K562 (cell line): ENCODE data around the gene NOS1. TPM values are rescaled to one million over a fixed set of nuclear protein-coding genes. Genes with fewer than 3 reads are reported as not detected.

Experiments used
- ATAC-seq: fragments of 200-7000 bp; cut with Tn5 transposase; 3 replicates; pipeline ENCODE4 v1.9.1; 2020; ENCODE audit warnings: moderate library complexity
- BruUV-seq: library from RNA; stranded (reverse); fragments of 400-500 nt; replicated peaks from 2 replicates; lab custom pipeline; 2021; lab: Mats Ljungman, UMichigan
- CTCF ChIA-PET: fragments of 300-600 bp; formaldehyde crosslinking; extraction: SDS; loops from one replicate; lab custom pipeline; 2021; ENCODE audit warnings: low intra/inter-chr PET ratio; lab: Yijun Ruan, JAX
- POLR2A ChIA-PET: fragments of 300-600, 350-650 bp; sonication (Branson Sonifier 250); formaldehyde crosslinking; extraction: SDS; loops from one replicate; lab custom pipeline; 2021; ENCODE audit warnings: antibody characterized with exemption, inconsistent platforms; lab: Yijun Ruan, JAX
- DNase-seq, 4 experiments: peaks; one replicate each; pipeline versions ENCODE4 v3.0.0 to v3.0.0-alpha.2; 2011 to 2018; ENCODE audit warnings: low spot score in 3 of 4, mixed read lengths in 3 of 4; ENCODE audit errors: extremely low read depth in 1 of 4
- FAIRE-seq: peaks from 2 replicates; lab custom pipeline; 2011; peaks lifted over from hg19 to GRCh38; lab: Jason Lieb, UNC
- H2AFZ ChIP-seq: 2 replicates; pipeline ENCODE4 v1.6.0; 2011; ENCODE audit warnings: low read depth, low read length, control low read depth, inconsistent platforms
- H3K27ac ChIP-seq: fragments of 200-600 bp; 3 replicates; pipeline ENCODE4 v1.8.0; 2011; ENCODE audit warnings: low read depth, mild to moderate bottlenecking, control low read depth, inconsistent platforms, low read length, moderate library complexity, mixed read lengths; ENCODE audit errors: extremely low read depth
- H3K27me3 ChIP-seq, 2 experiments: fragments of 300-600 bp in 1 of 2; 2 replicates in 1 of 2; 3 replicates in 1 of 2; pipeline versions ENCODE4 v1.6.0 to v1.8.0; 2011; ENCODE audit warnings: inconsistent platforms in 2 of 2, low read length in 2 of 2, mild to moderate bottlenecking in 1 of 2, mixed read lengths in 1 of 2, moderate library complexity in 1 of 2; ENCODE audit not compliant: control insufficient read depth in 2 of 2, insufficient read depth in 2 of 2
- H3K36me3 ChIP-seq: fragments of 300-600 bp; 3 replicates; pipeline ENCODE4 v1.8.0; 2011; ENCODE audit warnings: mild to moderate bottlenecking, low read length, inconsistent platforms; ENCODE audit not compliant: control insufficient read depth, insufficient read depth
- H3K4me1 ChIP-seq, 2 experiments: fragments of 200-600 bp in 1 of 2; replicated peaks in 1 of 2; 2 replicates in 1 of 2; 3 replicates in 1 of 2; pipeline versions ENCODE4 v1.5.1 to v1.8.0; 2011; ENCODE audit warnings: inconsistent platforms in 2 of 2, low read length in 2 of 2, mild to moderate bottlenecking in 1 of 2, mixed read lengths in 1 of 2, moderate library complexity in 1 of 2; ENCODE audit not compliant: control insufficient read depth in 2 of 2, insufficient read depth in 2 of 2
- H3K4me2 ChIP-seq: 2 replicates; pipeline ENCODE4 v1.6.1; 2011; ENCODE audit warnings: low read length, control low read depth, inconsistent platforms, mixed read lengths; ENCODE audit not compliant: insufficient read depth
- H3K4me3 ChIP-seq: fragments of 200-600 bp; sonication (generic), shearing (Covaris generic); 2 replicates; pipeline ENCODE4 v1.5.1; 2016; ENCODE audit warnings: control low read depth, inconsistent platforms
- H3K79me2 ChIP-seq: fragments of 200-600 bp; 3 replicates; pipeline ENCODE4 v1.8.0; 2011; ENCODE audit warnings: low read length, inconsistent platforms; ENCODE audit not compliant: control insufficient read depth, insufficient read depth
- H3K9ac ChIP-seq, 2 experiments: 2 replicates each; pipeline versions ENCODE4 v1.6.0 to v1.6.1; 2011; ENCODE audit warnings: low read depth in 2 of 2, low read length in 2 of 2, control low read depth in 1 of 2, inconsistent platforms in 1 of 2, mild to moderate bottlenecking in 1 of 2, mixed read lengths in 1 of 2; ENCODE audit not compliant: insufficient read depth in 1 of 2
- H3K9me1 ChIP-seq: one replicate; pipeline ENCODE4 v1.6.0; 2011; ENCODE audit warnings: inconsistent platforms, mild to moderate bottlenecking, low read length, moderate library complexity; ENCODE audit not compliant: control insufficient read depth, insufficient read depth
- H3K9me3 ChIP-seq: replicated peaks from 2 replicates; pipeline ENCODE4 v1.5.1; 2011; ENCODE audit warnings: low read depth, low read length, inconsistent platforms; ENCODE audit not compliant: control insufficient read depth, insufficient read depth
- H4K20me1 ChIP-seq: replicated peaks from 2 replicates; pipeline ENCODE4 v1.6.1; 2011; ENCODE audit warnings: low read length, inconsistent platforms, mixed read lengths; ENCODE audit not compliant: control insufficient read depth, insufficient read depth
- CC2D1A ChIP-seq: fragments of 450-650 bp; IDR thresholded peaks from 2 replicates; pipeline ENCODE4 v1.6.1; 2017; ENCODE audit warnings: mild to moderate bottlenecking
- CHD2 ChIP-seq: IDR thresholded peaks from 2 replicates; pipeline ENCODE4 v1.6.1; 2011; ENCODE audit warnings: low read depth, low read length
- CREM ChIP-seq: IDR thresholded peaks from 2 replicates; pipeline ENCODE4 v1.6.1; 2014; ENCODE audit warnings: antibody characterized with exemption, low read depth
- ELF4 ChIP-seq: fragments of 450-650 bp; formaldehyde crosslinking; IDR thresholded peaks from 2 replicates; pipeline ENCODE4 v1.4.0; 2022; ENCODE audit warnings: missing genetic modification characterization
- FIP1L1 ChIP-seq: fragments of 200-400 bp; formaldehyde crosslinking; IDR thresholded peaks from 2 replicates; pipeline ENCODE4 v1.6.1; 2018; ENCODE audit warnings: mild to moderate bottlenecking, low read depth, low read length; ENCODE audit not compliant: poor library complexity, severe bottlenecking
- GABPB2 ChIP-seq: fragments of 250-450 bp; sonication (Bioruptor Pico); conservative IDR thresholded peaks from 2 replicates; pipeline ENCODE4 v1.5.1; 2021; ENCODE audit warnings: mild to moderate bottlenecking
- KDM5B ChIP-seq: fragments of 200-600 bp; sonication (generic); IDR thresholded peaks from 2 replicates; pipeline ENCODE4 v1.6.1; 2012; ENCODE audit warnings: low read depth, mild to moderate bottlenecking, moderate library complexity, low read length, control low read depth, inconsistent platforms; ENCODE audit not compliant: insufficient replicate concordance
- POLR2AphosphoS5 ChIP-seq: IDR thresholded peaks from 2 replicates; pipeline ENCODE4 v1.6.1; 2011; ENCODE audit warnings: mild to moderate bottlenecking, low read depth, low read length, moderate library complexity; ENCODE audit not compliant: control insufficient read depth, insufficient read depth
- RB1 ChIP-seq: fragments of 450-650 bp; IDR thresholded peaks from 2 replicates; pipeline ENCODE4 v1.6.1; 2017; ENCODE audit warnings: low read depth, mild to moderate bottlenecking
- RUNX1 ChIP-seq: sonication (generic); IDR thresholded peaks from 2 replicates; pipeline ENCODE4 v1.6.1; 2016; ENCODE audit warnings: antibody characterized with exemption, low read depth
- SETDB1 ChIP-seq: IDR thresholded peaks from one replicate; pipeline ENCODE4 v1.6.1; 2012; ENCODE audit warnings: low read length, control low read depth, inconsistent platforms
- ZNF165 ChIP-seq: fragments of 250-450 bp; sonication (Bioruptor Pico); IDR thresholded peaks from 2 replicates; pipeline ENCODE4 v1.4.0; 2020; ENCODE audit warnings: borderline replicate concordance
- ZNF696 ChIP-seq: fragments of 250-450 bp; sonication (Bioruptor Pico); conservative IDR thresholded peaks from 2 replicates; pipeline ENCODE4 v1.4.0; 2020; ENCODE audit warnings: mild to moderate bottlenecking, moderate library complexity
- ZNF707 ChIP-seq: fragments of 250-450 bp; sonication (Bioruptor Pico); conservative IDR thresholded peaks from 2 replicates; pipeline ENCODE4 v1.8.0; 2022; ENCODE audit warnings: inconsistent platforms, mild to moderate bottlenecking, moderate library complexity
- WGBS: fragments of 100-300 bp; shearing (Covaris generic); methylation state at CpG from one replicate; pipeline ENCODE4 v1.1.6; 2016; ENCODE audit warnings: low coverage, mixed read lengths; ENCODE audit not compliant: insufficient coverage; ENCODE audit errors: missing lambda C conversion rate; 5-methylcytosine and 5-hydroxymethylcytosine counted together
- in situ Hi-C: fragments of 300-500 bp; cut with MboI; formaldehyde crosslinking; loops from 4 replicates; pipeline ENCODE4 v1.15.0; 2018; ENCODE audit warnings: inconsistent platforms, mixed read lengths
- intact Hi-C: fragments of 100-400 bp; cut with micrococcal nuclease; formaldehyde crosslinking; loops from 2 replicates; pipeline ENCODE4 v1.14.2; 2022
- polyA plus RNA-seq, 8 experiments: library from polyadenylated mRNA; depleted of rRNA in 4 of 8; stranded (reverse) in 5 of 8; unstranded in 3 of 8; fragments of >200 nt; fragmentation: Nextera tagmentation in 2 of 8; fragmentation: Illumina TruSeq in 1 of 8; extraction: Ambion mirVana in 2 of 8; extraction: Trizol in 1 of 8; gene quantifications; 2 replicates each; pipeline versions ENCODE4 v1.2.1 to v1.2.3, GENCODE V29; 2011 to 2014; ENCODE audit warnings: inconsistent platforms in 1 of 8, missing spikeins in 1 of 8
- total RNA-seq, 7 experiments: library from RNA; depleted of rRNA in 6 of 7; stranded (reverse); fragments of >200 nt in 6 of 7; fragmentation: Illumina TruSeq in 2 of 7; extraction: Trizol in 2 of 7; gene quantifications; 2 replicates each; pipeline versions ENCODE4 v1.2.1 to v1.2.3, GENCODE V29; 2011 to 2021; ENCODE audit warnings: low replicate concordance in 1 of 7
- TF ChIP-seq, protein P1 (sequence below): fragments of 450-650 bp; IDR thresholded peaks from one replicate; pipeline ENCODE4 v1.6.1; 2018; ENCODE audit warnings: mild to moderate bottlenecking, moderate library complexity; ENCODE audit not compliant: partially characterized antibody
- TF ChIP-seq, protein P2 (sequence below): sonication (generic); formaldehyde crosslinking; IDR thresholded peaks from 2 replicates; pipeline ENCODE4 v1.8.1; 2022; ENCODE audit warnings: missing genetic modification reagents
- TF ChIP-seq, protein P3 (sequence below): sonication (generic); formaldehyde crosslinking; IDR thresholded peaks from 2 replicates; pipeline ENCODE4 v1.8.0; 2022; ENCODE audit warnings: missing genetic modification reagents, mild to moderate bottlenecking, borderline replicate concordance

The NOS1 gene
- total and polyA plus RNA-seq, 9 of the 15 experiments (the other 6 are each of a cell fraction or from before 2014, with no cell fraction given), result not detected

DNA sequence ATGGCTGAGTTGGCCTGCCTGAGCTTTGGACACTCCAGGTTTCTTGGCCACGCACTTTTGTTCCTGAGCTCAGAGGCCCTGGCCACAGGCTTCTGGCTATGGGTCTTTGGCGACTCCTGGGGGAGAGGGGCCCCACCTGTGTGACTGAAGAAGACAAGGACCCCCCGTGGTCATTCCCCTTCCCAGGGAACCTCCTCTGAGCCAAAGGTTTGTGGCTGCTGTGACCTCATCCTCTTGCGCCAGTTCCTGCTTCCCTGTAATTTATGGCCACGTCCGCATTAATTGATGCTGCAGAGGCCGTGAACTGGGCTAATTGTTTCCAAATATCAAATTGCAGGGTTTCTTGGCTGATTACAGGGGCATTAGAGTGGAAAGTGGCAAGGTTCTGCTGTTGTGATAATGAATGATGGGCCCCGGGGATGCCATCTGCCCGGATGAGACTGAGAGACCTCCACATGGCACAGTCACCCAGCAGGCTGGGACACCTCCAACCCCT, 27.6 kb upstream of the NOS1 start:
- Histone ChIP-seq H3K4me2 (no peak overlapping the region), H3K9me3 (no peaks in the 10 kb centered on the region), H3K27ac (no peak overlapping the region), H4K20me1 (no peaks in the 10 kb centered on the region), H3K9ac (no peak overlapping the region), H3K4me3 (no peak overlapping the region), H3K4me1 (no peaks in the 10 kb centered on the region), H3K79me2 (no peaks in the 10 kb centered on the region), H2AFZ (no peak overlapping the region), H3K36me3 (no peaks in the 10 kb centered on the region), H3K27me3 (peaks cover 0 to 15% of the 10 kb centered on the region in 2 experiments; a peak in 2 of 5 replicates), H3K9me1 (no peaks in the 10 kb centered on the region)
- in situ Hi-C loops (no loop called here), intact Hi-C loops (no loop called here)
- CTCF ChIA-PET, result no interaction called here
- no peak for TF ChIP-seq FIP1L1
- no peak for TF ChIP-seq POLR2AphosphoS5
- TF ChIP-seq, protein P1, sequence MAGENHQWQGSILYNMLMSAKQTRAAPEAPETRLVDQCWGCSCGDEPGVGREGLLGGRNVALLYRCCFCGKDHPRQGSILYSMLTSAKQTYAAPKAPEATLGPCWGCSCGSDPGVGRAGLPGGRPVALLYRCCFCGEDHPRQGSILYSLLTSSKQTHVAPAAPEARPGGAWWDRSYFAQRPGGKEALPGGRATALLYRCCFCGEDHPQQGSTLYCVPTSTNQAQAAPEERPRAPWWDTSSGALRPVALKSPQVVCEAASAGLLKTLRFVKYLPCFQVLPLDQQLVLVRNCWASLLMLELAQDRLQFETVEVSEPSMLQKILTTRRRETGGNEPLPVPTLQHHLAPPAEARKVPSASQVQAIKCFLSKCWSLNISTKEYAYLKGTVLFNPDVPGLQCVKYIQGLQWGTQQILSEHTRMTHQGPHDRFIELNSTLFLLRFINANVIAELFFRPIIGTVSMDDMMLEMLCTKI, result no peak
- no peak for TF ChIP-seq CHD2
- TF ChIP-seq KDM5B, result no peak
- TF ChIP-seq, protein P2, sequence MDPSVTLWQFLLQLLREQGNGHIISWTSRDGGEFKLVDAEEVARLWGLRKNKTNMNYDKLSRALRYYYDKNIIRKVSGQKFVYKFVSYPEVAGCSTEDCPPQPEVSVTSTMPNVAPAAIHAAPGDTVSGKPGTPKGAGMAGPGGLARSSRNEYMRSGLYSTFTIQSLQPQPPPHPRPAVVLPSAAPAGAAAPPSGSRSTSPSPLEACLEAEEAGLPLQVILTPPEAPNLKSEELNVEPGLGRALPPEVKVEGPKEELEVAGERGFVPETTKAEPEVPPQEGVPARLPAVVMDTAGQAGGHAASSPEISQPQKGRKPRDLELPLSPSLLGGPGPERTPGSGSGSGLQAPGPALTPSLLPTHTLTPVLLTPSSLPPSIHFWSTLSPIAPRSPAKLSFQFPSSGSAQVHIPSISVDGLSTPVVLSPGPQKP (CRISPR knock-in tag), result no peak
- no peak for TF ChIP-seq ZNF165 (CRISPR knock-in tag)
- TF ChIP-seq RB1, result no peak
- TF ChIP-seq RUNX1, result no peak
- TF ChIP-seq, protein P3, sequence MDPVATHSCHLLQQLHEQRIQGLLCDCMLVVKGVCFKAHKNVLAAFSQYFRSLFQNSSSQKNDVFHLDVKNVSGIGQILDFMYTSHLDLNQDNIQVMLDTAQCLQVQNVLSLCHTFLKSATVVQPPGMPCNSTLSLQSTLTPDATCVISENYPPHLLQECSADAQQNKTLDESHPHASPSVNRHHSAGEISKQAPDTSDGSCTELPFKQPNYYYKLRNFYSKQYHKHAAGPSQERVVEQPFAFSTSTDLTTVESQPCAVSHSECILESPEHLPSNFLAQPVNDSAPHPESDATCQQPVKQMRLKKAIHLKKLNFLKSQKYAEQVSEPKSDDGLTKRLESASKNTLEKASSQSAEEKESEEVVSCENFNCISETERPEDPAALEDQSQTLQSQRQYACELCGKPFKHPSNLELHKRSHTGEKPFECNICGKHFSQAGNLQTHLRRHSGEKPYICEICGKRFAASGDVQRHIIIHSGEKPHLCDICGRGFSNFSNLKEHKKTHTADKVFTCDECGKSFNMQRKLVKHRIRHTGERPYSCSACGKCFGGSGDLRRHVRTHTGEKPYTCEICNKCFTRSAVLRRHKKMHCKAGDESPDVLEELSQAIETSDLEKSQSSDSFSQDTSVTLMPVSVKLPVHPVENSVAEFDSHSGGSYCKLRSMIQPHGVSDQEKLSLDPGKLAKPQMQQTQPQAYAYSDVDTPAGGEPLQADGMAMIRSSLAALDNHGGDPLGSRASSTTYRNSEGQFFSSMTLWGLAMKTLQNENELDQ, result no peak
- no peak for TF ChIP-seq ZNF707 (CRISPR knock-in tag)
- no peak for TF ChIP-seq ZNF696 (CRISPR knock-in tag)
- TF ChIP-seq CREM, result no peak
- no peak for TF ChIP-seq ELF4
- TF ChIP-seq SETDB1, result no peak
- TF ChIP-seq CC2D1A, result no peak
- no peak for TF ChIP-seq GABPB2
- WGBS, result 3% methylated on average over 9 of the region's 9 CpGs
- DNase-seq (no peak), FAIRE-seq (no peak), ATAC-seq (no peak)
- BruUV-seq, result no TSS peak
- POLR2A ChIA-PET, result no interaction called here
